Activated gamma-delta T cell treated with Interleukin-2 at 50 U/mL for 16 hours (primary cell): Measurements from ENCODE around the gene THY1.
"Not testable (repeated sequence)": the region's sequence is repeated elsewhere in the genome, so short reads cannot be mapped to it uniquely, and the experiment has no call there.

Experiments
- DNase-seq: peaks from one replicate; pipeline ENCODE4 v3.0.0-alpha.2; 2020

The THY1 gene

GRCh38 chr11:119445379-119445778, 22.4 kb upstream of the THY1 start:
- DNase-seq: no peak

GRCh38 chr11:119441898-119442243, 18.9 kb upstream of the THY1 start:
- no peak for DNase-seq

DNA sequence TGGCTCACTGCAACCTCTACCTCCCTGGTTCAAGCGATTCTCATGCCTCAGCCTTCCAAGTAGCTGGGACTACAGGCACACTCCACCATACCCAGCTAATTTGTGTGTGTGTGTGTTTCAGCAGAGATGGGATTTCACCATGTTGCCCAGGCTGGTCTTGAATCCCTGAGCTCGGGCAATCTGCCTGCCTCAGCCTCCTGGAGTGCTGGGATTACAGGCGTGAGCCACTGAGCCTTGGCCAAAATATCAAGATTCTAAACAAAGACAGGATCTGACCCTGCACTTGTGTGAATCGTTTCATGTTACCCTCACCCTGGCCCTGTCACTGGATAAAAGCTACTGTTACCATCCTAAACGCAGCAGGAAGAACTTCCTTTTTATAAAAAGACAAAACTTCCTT, 15.6 kb upstream of the THY1 start:
- DNase-seq: no peak

GRCh38 chr11:119437521-119437920, 14.5 kb upstream of the THY1 start:
- DNase-seq: not testable (repeated sequence)

GRCh38 chr11:119436711-119437110, 13.7 kb upstream of the THY1 start:
- DNase-seq: no peak

DNA sequence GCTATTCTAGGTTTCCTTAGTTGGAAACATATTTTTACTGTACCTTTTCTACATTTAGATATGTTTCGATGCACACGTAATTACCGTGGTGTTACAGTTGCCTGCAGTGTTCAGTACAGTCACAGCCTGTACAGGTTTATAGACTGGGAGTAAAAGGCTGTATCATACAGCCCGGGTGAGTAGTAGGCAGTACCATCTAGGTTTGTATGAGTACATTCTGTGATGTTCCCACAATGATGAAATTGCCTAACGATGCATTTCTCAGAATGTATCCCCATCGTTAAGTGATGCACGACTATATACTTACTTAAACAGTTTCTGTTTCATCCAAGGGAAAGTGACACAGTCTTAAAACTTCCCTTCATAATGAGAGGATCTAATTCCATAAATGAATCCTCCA, 13.1 kb upstream of the THY1 start:
- no peak for DNase-seq

DNA sequence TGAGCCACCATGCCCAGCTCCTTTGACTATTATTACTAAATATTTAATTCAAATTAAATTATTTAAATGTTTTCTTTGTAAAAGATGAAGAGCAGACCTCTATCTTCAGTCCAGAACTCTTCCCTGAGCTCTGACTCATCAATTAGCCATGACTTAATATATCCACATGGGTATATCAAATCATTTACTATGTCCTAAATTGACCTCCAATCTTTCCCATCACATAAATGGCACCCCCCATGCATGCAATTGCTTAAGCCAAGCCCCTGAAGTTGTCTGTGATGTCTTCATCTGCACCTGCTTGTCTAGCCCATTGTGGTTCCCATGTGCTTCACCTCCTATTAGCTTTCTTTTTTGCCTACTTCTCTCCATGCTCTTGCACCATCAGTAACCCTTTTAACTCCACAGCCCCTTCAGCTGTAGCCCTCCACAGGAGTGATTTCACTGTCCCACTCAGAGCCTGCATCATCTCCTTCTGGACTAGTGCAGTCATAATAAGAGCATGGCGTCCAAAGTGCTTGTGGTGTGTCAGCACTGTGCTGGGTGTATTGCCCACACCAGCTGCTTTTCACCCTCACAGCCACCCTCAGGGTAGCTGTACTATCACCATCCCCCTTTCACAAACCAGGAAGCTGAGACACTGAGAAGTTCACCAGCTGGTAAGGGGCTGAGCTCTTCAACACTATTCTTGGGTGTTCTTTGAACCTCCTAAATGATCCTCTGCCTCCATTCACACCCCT, 11.8 kb upstream of the THY1 start:
- DNase-seq: no peak

DNA sequence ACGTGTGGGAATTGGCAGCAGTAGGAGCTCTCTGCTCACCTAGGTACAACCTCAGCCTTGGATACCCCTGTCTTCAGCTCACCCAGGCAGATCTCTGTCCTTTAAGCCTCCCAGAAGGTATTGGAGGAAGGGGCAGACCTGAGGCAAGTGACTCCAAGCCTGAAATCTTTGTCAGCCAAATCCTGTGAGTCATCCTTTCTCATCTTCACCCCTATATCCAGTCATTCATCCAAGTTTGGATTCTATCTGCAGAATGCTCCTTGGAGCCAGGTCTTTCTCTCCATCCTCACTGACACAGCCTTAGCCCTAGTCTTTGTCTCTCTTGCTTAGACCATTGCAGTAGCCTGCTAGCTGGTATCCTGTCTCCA, 10.4 kb upstream of the THY1 start:
- DNase-seq: no peak

GRCh38 chr11:119432484-119433357, 9.7 kb upstream of the THY1 start:
- no peak for DNase-seq

DNA sequence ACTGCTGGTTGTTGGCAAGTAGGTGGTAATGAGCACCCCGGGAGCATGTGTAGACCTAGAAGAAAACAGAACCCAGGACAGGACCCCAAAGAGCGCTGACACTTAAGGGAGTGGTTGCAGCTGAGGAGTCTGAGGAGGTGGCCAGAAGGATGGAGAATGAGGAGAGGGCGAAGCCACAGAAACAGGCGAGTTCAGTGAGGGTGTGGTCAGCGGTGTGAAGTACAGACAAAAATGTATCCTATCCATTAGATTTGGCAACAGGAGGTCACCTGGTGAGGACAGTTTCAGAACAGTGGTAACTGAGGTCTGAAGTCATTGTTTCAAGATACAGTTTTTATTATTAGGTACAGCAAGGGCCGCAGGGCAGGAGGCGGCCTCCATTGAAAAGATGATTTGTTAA, 8.6 kb upstream of the THY1 start:
- no peak for DNase-seq

DNA sequence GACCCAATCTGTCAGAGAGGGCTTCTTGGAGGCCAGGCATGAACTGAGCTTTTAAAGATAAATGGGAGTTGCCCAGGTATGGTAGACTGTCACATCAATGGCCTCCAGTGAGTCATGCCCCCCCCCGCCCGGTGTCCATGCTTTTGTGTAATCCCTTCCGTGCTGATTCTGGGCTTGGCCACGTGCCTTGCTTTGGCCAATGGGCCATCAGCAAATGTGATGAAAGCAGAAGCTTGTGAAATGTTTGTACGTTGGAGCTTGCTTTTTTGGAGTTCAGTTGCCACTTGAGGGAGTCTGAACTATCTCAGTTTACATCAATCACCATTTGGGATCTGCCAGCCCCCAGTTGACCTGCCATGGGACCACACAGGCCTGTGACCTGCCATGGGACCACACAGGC, 4.3 kb upstream of the THY1 start:
- no peak for DNase-seq

DNA sequence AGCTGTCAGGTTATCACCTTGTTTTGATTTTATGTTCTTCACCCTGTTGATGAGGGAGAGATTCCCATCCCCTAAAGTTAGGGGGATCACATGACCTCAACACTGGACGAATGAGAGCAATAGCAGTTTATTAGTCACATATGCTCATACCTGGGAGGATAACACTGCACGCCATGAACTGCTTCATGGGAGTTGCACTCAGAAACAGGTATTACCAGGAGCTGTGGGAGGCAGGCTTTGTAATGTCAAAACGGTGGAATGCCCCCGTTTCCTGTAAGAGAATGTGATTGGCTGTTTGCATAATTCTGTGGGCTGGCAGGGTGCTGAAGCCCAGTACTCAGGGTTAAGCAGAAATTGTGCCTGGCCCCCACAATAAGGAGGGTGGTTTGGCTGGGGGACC, 3.2 kb upstream of the THY1 start:
- DNase-seq: no peak

GRCh38 chr11:119424775-119425174, 1.8 kb upstream of the THY1 start:
- no peak for DNase-seq

DNA sequence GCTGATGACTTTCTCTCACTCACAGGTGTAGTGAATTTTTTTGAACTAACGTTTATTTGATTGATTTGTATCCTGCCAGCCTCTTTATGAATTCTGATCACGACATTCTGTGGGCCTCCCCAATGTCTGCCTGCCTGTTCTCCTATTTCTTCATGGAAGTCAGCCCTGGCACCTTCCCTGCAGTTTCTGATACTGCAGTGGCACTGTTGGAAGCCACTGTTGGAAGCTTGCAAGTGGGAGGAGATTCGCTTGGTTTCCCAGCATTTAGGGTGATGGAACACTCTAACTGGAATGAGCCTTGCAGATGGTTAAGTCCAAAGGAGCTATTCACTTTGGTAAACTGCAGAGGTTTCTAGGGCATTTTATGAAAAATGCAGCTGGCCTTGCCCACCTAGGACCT, 1.3 kb upstream of the THY1 start:
- DNase-seq: no peak

GRCh38 chr11:119423509-119424254, 710 bp upstream of the THY1 start:
- DNase-seq: no peak

DNA sequence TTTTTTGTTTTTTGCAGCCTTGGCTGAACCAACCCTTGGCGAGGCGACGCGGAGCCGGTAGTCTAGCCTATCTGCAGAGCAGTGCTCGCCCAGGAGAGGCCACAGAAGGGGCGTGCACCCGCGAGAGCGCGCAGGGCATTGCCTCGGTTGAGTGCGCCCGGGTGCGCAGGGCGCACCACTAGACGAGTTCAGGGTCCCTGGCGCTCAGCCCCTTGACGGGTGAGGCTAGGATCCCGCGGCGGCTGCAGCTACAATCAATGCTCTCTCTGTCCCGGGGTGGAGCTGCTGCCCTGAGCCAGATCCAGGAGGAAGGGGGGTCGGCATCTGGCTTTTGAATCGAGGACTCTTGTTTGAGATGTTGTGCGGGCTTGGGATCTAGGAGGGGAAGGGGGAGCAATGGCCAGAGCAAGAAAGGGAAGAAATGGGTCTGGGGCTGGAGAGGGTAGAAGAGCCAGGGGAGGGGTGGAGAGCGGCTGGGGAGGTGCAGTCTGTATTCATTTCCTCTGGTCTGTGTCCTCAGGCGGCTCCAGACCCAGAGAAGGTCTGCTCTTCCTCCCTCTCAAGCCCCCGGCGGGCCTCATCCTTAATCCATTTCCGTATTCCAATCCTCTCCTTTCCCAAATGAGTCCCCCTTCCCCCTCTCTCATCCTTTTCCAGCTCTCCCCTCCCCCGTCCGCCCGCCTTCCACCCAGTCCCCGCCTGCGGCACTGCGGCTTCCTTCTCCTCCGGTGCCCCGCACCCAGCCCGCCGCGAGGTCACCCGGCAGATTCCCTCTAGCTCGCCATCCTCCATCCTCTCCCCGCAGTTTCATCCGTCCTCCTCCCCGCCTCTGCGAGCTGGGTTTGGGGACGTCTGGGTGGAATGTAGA, 797 bp downstream of the THY1 start:
- no peak for DNase-seq

GRCh38 chr11:119421351-119421750, 1.6 kb downstream of the THY1 start:
- DNase-seq: no peak

GRCh38 chr11:119420631-119421030, 2.3 kb downstream of the THY1 start:
- no peak for DNase-seq

DNA sequence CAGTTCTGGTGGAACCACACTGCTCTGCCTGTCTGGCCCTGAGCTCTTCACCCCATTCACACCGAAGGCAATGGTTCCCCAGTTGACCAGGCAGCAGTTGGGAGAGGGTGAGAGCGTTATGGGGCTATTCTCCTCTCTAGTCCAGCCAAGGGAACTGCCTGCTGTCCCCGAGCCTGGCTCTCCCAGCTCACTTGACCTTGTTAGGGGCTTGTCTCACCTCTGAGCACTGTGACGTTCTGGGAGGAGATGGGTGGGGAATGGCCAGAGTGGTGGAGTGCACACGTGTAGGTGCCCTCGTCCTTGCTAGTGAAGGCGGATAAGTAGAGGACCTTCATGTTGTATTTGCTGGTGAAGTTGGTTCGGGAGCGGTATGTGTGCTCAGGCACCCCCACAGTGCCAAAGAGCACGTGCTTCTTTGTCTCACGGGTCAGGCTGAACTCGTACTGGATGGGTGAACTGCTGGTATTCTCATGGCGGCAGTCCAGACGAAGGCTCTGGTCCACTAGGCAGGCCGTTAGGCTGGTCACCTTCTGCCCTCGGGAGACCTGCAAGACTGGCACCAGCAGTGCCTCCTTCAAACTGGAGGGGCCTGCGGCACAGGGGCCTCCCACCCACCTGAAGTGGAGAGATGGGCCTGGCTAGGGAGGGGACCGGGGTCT, 3.0 kb downstream of the THY1 start:
- no peak for DNase-seq

GRCh38 chr11:119419246-119419645, 3.7 kb downstream of the THY1 start:
- no peak for DNase-seq

- DNase-seq: no peak
These were observed 4.2 kb downstream of the THY1 start for GRCh38 chr11:119418759-119419158.
